GM21390 (cell line): Measurements from ENCODE around the gene PUM1.
A peak's percentile ranks its signal among the peaks of the same experiment; 100 is the strongest.

Experiments used
- ATAC-seq: cut with Tn5 transposase; IDR thresholded peaks from one replicate; pipeline ENCODE4 v1.9.1; 2021; ENCODE audit not compliant: unreplicated experiment

The PUM1 gene

GRCh38 chr1:31029026-31029425 is 36.5 kb downstream of the PUM1 start:
- no peak for ATAC-seq

- no peak for ATAC-seq
Measured at GRCh38 chr1:31027693-31028526, 37.6 kb downstream of the PUM1 start.

GRCh38 chr1:31022259-31022658 is 43.3 kb downstream of the PUM1 start:
- no peak for ATAC-seq

GRCh38 chr1:31020007-31020790 is 45.3 kb downstream of the PUM1 start:
- no peak for ATAC-seq

GRCh38 chr1:31019401-31019800 is 46.1 kb downstream of the PUM1 start:
- ATAC-seq: no peak

- ATAC-seq: no peak
Measured at GRCh38 chr1:31016868-31017267, 48.6 kb downstream of the PUM1 start.

GRCh38 chr1:31013187-31013864 is 52.2 kb downstream of the PUM1 start:
- ATAC-seq: peak; percentile 60

- ATAC-seq: no peak
Measured at GRCh38 chr1:31012210-31012924, 53.1 kb downstream of the PUM1 start.

- ATAC-seq: no peak
Measured at GRCh38 chr1:31011719-31012118, 53.8 kb downstream of the PUM1 start.

GRCh38 chr1:31010086-31010989 is 55.2 kb downstream of the PUM1 start:
- no peak for ATAC-seq

- no peak for ATAC-seq
Measured at GRCh38 chr1:31007462-31007991, 58.0 kb downstream of the PUM1 start.

GRCh38 chr1:31006747-31007146 is 58.8 kb downstream of the PUM1 start:
- ATAC-seq: no peak

- no peak for ATAC-seq
Measured at GRCh38 chr1:31005617-31006166, 59.8 kb downstream of the PUM1 start.

GRCh38 chr1:31005198-31005597 is 60.3 kb downstream of the PUM1 start:
- no peak for ATAC-seq

GRCh38 chr1:31004231-31004621 is 61.3 kb downstream of the PUM1 start:
- no peak for ATAC-seq

- ATAC-seq: no peak
Measured at GRCh38 chr1:31003613-31004230, 61.8 kb downstream of the PUM1 start.

- no peak for ATAC-seq
Measured at GRCh38 chr1:31000301-31000700, 65.2 kb downstream of the PUM1 start.

GRCh38 chr1:30998887-30999286 is 66.6 kb downstream of the PUM1 start:
- ATAC-seq: no peak

- no peak for ATAC-seq
Measured at GRCh38 chr1:30998171-30998570, 67.3 kb downstream of the PUM1 start.
